GM21447 (cell line): Measurements from ENCODE around the gene SIGLEC9.

Source experiments
- ATAC-seq: cut with Tn5 transposase; IDR thresholded peaks from one replicate; pipeline ENCODE4 v1.9.1; 2021; ENCODE audit not compliant: unreplicated experiment

SIGLEC9 gene

DNA sequence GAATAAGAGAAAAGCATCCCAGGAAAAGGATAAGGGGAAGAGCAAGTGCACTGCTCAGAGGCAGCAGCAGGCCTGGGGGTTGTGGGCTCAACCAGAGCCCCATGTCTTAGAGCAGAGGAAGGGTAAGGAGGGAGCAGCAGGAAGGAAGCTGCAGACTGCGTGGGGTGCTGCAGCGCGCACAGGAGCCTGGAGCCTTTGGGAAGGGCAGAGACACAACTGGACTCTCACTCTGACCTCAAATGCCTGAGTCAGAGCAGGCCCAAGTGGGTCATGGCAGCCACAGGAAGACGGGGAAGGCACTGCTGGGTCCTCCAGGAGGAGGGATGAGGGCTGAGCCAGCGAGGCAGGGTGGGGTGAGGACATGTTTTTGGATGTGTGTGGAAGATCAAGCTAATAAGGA, 49.0 kb downstream of the SIGLEC9 start:
- no peak for ATAC-seq

DNA sequence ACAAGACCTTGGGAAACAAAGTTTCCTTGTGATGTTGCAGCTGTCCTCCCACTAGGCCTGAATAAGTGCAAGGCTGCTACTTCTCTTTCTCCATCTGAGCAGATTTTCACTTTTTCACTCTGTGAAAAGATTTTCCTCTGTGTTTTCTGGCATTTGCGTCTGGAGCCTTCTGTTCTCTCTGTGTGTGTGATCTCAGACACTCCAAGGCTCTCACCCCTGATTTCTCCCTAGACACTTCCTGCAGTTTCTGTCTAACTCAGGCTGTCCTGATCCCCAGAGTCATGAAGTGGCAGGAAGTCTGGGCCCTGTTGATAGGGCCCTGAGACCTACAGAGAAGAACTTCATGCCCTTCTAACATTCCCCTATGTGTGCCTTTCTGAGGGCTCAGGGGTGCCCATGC, 54.5 kb downstream of the SIGLEC9 start:
- ATAC-seq, result no peak
